GM12878 (cell line): ENCODE measurements around the gene PHKB. TPM values are rescaled to one million over a fixed set of nuclear protein-coding genes. Genes with fewer than 3 reads are reported as not detected.

Experiments used
- ATAC-seq: fragments of 200-7000 bp; cut with Tn5 transposase; 3 replicates; pipeline ENCODE4 v1.9.1; 2020; ENCODE audit warnings: mild to moderate bottlenecking, moderate library complexity
- BruUV-seq: library from RNA; stranded (reverse); fragments of 400-500 nt; replicated peaks from 2 replicates; lab custom pipeline; 2021; lab: Mats Ljungman, UMichigan
- CTCF ChIA-PET: fragments of 300-600 bp; sonication (Branson Sonifier 250); formaldehyde crosslinking; extraction: SDS; loops from one replicate; lab custom pipeline; 2021; ENCODE audit warnings: inconsistent platforms; lab: Yijun Ruan, JAX
- POLR2A ChIA-PET: fragments of 350-600 bp; formaldehyde crosslinking; extraction: SDS; loops from one replicate; lab custom pipeline; 2021; ENCODE audit warnings: inconsistent platforms; lab: Charles Lee
- RAD21 ChIA-PET: fragments of 300-600 bp; sonication (Branson Sonifier 250); formaldehyde crosslinking; loops from one replicate; lab custom pipeline; 2023; ENCODE audit warnings: antibody characterized with exemption; ENCODE audit not compliant: unreplicated experiment; lab: Charles Lee
- SMC1A ChIA-PET: fragments of 300-600 bp; sonication (Branson Sonifier 250); formaldehyde crosslinking; loops from one replicate; lab custom pipeline; 2023; ENCODE audit not compliant: unreplicated experiment, uncharacterized antibody; lab: Charles Lee
- DNase-seq: peaks from one replicate; pipeline ENCODE4 v3.0.0-alpha.2; 2011; ENCODE audit warnings: low read depth, low spot score
- FAIRE-seq: peaks from 3 replicates; lab custom pipeline; 2011; peaks lifted over from hg19 to GRCh38; lab: Jason Lieb, UNC
- H2AFZ ChIP-seq: 2 replicates; pipeline ENCODE4 v1.6.0; 2011; ENCODE audit warnings: low read depth, low read length, control low read depth; ENCODE audit not compliant: control insufficient read depth
- H3K27ac ChIP-seq: 2 replicates; pipeline ENCODE4 v1.5.1; 2011; ENCODE audit warnings: control low read depth; ENCODE audit not compliant: control insufficient read depth, insufficient read depth
- H3K27me3 ChIP-seq, 2 experiments: replicated peaks in 1 of 2; 2 replicates each; pipeline versions ENCODE4 v1.6.0 to v1.6.1; 2011; ENCODE audit warnings: low read length in 1 of 2; ENCODE audit not compliant: control insufficient read depth in 2 of 2, insufficient read depth in 2 of 2
- H3K36me3 ChIP-seq, 2 experiments: 2 replicates each; pipeline ENCODE4 v1.5.1; 2011; ENCODE audit warnings: low read length in 1 of 2; ENCODE audit not compliant: control insufficient read depth in 2 of 2, insufficient read depth in 2 of 2
- H3K4me1 ChIP-seq: 2 replicates; pipeline ENCODE4 v1.6.1; 2011; ENCODE audit warnings: mild to moderate bottlenecking, low read length, moderate library complexity, mixed read lengths; ENCODE audit not compliant: control insufficient read depth, insufficient read depth
- H3K4me2 ChIP-seq: 2 replicates; pipeline ENCODE4 v1.6.0; 2011; ENCODE audit warnings: control low read depth; ENCODE audit not compliant: control insufficient read depth, insufficient read depth
- H3K4me3 ChIP-seq: fragments of 200-600 bp; sonication (generic); 2 replicates; pipeline ENCODE4 v1.5.1; 2016
- H3K79me2 ChIP-seq: 2 replicates; pipeline ENCODE4 v1.6.0; 2011; ENCODE audit warnings: low read length; ENCODE audit not compliant: control insufficient read depth, insufficient read depth
- H3K9ac ChIP-seq: 2 replicates; pipeline ENCODE4 v1.8.0; 2011; ENCODE audit warnings: low read length, control low read depth, mixed read lengths; ENCODE audit not compliant: control insufficient read depth, insufficient read depth
- H3K9me3 ChIP-seq: replicated peaks from 3 replicates; pipeline ENCODE4 v1.5.1; 2011; ENCODE audit warnings: mild to moderate bottlenecking, low read length; ENCODE audit not compliant: control insufficient read depth, insufficient read depth
- H4K20me1 ChIP-seq: 2 replicates; pipeline ENCODE4 v1.6.0; 2011; ENCODE audit not compliant: control insufficient read depth, insufficient read depth
- BMI1 ChIP-seq: fragments of 450-650 bp; IDR thresholded peaks from 2 replicates; pipeline ENCODE4 v1.6.1; 2016; ENCODE audit warnings: mild to moderate bottlenecking, moderate library complexity, borderline replicate concordance
- DPF2 ChIP-seq: fragments of 450-650 bp; IDR thresholded peaks from 2 replicates; pipeline ENCODE4 v1.6.1; 2017; ENCODE audit warnings: mild to moderate bottlenecking
- EZH2 ChIP-seq: IDR thresholded peaks from 2 replicates; pipeline ENCODE4 v1.6.1; 2012; ENCODE audit warnings: low read depth, mild to moderate bottlenecking, control low read depth, inconsistent platforms, low read length, borderline replicate concordance; ENCODE audit not compliant: control insufficient read depth
- HCFC1 ChIP-seq: fragments of 150-350 bp; IDR thresholded peaks from 2 replicates; pipeline ENCODE4 v1.6.1; 2014; ENCODE audit warnings: low read length
- JUNB ChIP-seq: IDR thresholded peaks from 2 replicates; pipeline ENCODE4 v1.6.1; 2016; ENCODE audit warnings: antibody characterized with exemption, mild to moderate bottlenecking
- KLF5 ChIP-seq: fragments of 450-650 bp; IDR thresholded peaks from 2 replicates; pipeline ENCODE4 v1.6.1; 2014; ENCODE audit warnings: mild to moderate bottlenecking; ENCODE audit not compliant: partially characterized antibody
- POLR2AphosphoS2 ChIP-seq: IDR thresholded peaks from 2 replicates; pipeline ENCODE4 v1.6.1; 2011; ENCODE audit warnings: low read depth, mild to moderate bottlenecking, low read length, improper control_type of control experiment, moderate library complexity
- PRDM15 ChIP-seq: fragments of 450-650 bp; formaldehyde crosslinking; IDR thresholded peaks from 2 replicates; pipeline ENCODE4 v1.4.0; 2020; ENCODE audit warnings: mild to moderate bottlenecking, moderate library complexity
- SMAD5 ChIP-seq: IDR thresholded peaks from 2 replicates; pipeline ENCODE4 v1.6.1; 2016; ENCODE audit warnings: antibody characterized with exemption, low read depth
- SREBF1 ChIP-seq: IDR thresholded peaks from 2 replicates; pipeline ENCODE4 v1.6.1; 2012; ENCODE audit warnings: mild to moderate bottlenecking, low read length
- SREBF2 ChIP-seq: IDR thresholded peaks from 2 replicates; pipeline ENCODE4 v1.6.1; 2012; ENCODE audit warnings: mild to moderate bottlenecking, low read length
- WGBS: methylation state at CpG from one replicate; pipeline ENCODE4 v1.1.6; 2016; ENCODE audit warnings: low lambda C conversion rate; ENCODE audit not compliant: insufficient replicate concordance, insufficient coverage; ENCODE audit errors: missing lambda C conversion rate; 5-methylcytosine and 5-hydroxymethylcytosine counted together
- in situ Hi-C: fragments of 300-500 bp; cut with MboI; formaldehyde crosslinking; loops from 9 replicates; pipeline ENCODE4 v1.14.3; 2018; ENCODE audit warnings: mixed read lengths
- intact Hi-C: fragments of 100-400 bp; cut with micrococcal nuclease; formaldehyde crosslinking; loops from one replicate; pipeline ENCODE4 v1.14.2; 2022; ENCODE audit not compliant: unreplicated experiment
- polyA plus RNA-seq, 11 experiments: library from polyadenylated mRNA; depleted of rRNA in 4 of 11; unstranded in 6 of 11; stranded (reverse) in 5 of 11; fragments of >200 nt; fragmentation: Nextera tagmentation in 4 of 11; fragmentation: Illumina TruSeq in 1 of 11; extraction: Ambion mirVana in 4 of 11; extraction: Trizol in 1 of 11; gene quantifications; 1 replicate in 1 of 11; 2 replicates in 10 of 11; pipeline versions ENCODE4 v1.2.1 to v1.2.3, GENCODE V29; 2011 to 2016; ENCODE audit warnings: inconsistent platforms in 2 of 11, missing spikeins in 2 of 11, low read depth in 1 of 11
- total RNA-seq, 4 experiments: library from RNA; depleted of rRNA in 3 of 4; stranded (reverse); fragments of >200 nt in 3 of 4; fragmentation: Illumina TruSeq in 1 of 4; extraction: Trizol in 1 of 4; gene quantifications; 2 replicates each; pipeline versions ENCODE4 v1.2.1 to v1.2.3, GENCODE V29; 2013 to 2021
- TF ChIP-seq, protein P1 (sequence below): IDR thresholded peaks from 2 replicates; pipeline ENCODE4 v1.6.1; 2012; ENCODE audit warnings: low read depth, low read length, improper control_type of control experiment
- TF ChIP-seq, protein P2 (sequence below): IDR thresholded peaks from 2 replicates; pipeline ENCODE4 v1.6.1; 2011; ENCODE audit warnings: mild to moderate bottlenecking, low read depth, low read length, moderate library complexity; ENCODE audit not compliant: insufficient replicate concordance
- TF ChIP-seq, protein P3 (sequence below): IDR thresholded peaks from 2 replicates; pipeline ENCODE4 v1.6.1; 2012; ENCODE audit warnings: low read depth, low read length, improper control_type of control experiment
- TF ChIP-seq, protein P4 (sequence below): fragments of 450-650 bp; IDR thresholded peaks from 2 replicates; pipeline ENCODE4 v1.6.1; 2017; ENCODE audit warnings: mild to moderate bottlenecking

Gene PHKB
- total and polyA plus RNA-seq, 10 of the 15 experiments (the other 5 are each of a cell fraction or from before 2014, with no cell fraction given), result 14.2 to 65.6 (median 37.0) TPM

DNA sequence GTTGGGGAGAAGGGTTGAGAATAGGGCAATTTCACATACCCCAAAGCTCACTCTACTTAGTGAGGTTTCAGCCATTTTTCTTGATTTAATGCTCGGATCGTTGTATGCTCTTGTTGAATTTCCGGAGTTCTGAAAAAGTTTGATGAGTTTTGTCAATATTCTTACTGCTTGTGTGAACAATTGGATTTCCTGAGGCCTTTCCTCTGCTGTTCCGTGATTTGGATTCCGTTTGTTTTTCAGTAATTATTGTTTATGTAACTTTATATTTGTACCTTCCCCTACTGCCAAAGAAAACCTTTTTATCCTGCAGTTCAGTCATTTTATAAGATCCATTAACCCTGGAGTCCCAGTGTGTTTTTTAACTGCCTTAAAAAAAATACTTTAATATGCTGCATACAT lies 62.9 kb downstream of the PHKB start:
- 97% methylated on average over 5 of the region's 5 CpGs for WGBS
- H3K4me2 ChIP-seq, result no peak overlapping the region
- no peak overlapping the region for H3K4me3 ChIP-seq
- SMC1A ChIA-PET, result interaction anchor here (0.6 to 2.7 kb wide), 31 partner anchors 9 to 393 kb away, joined by 3 to 45 read pairs (median 4); partner anchors contain the start of genes ITFG1, NETO2 and PHKB
- no peak overlapping the region for H3K9ac ChIP-seq
- in situ Hi-C loops, result no loop called here
- POLR2A ChIA-PET, result interaction anchor here (1.0 to 1.5 kb wide), 6 partner anchors 30 to 208 kb away, joined by 3 to 7 read pairs (median 4); partner anchors contain the start of genes ITFG1 and PHKB
- no peaks in the 10 kb centered on the region for H3K79me2 ChIP-seq
- no peak for FAIRE-seq
- intact Hi-C loops, result loop anchor here (5.0 kb wide), 1 partner anchor 48 kb away; no protein-coding TSS in a partner anchor
- no peaks in the 10 kb centered on the region; the same call in 1 of the 3 replicates for H3K9me3 ChIP-seq
- no peaks in the 10 kb centered on the region for H3K27me3 ChIP-seq
- no peak for ATAC-seq
- DNase-seq, result no peak
- CTCF ChIA-PET, result interaction anchor here (0.8 to 1.4 kb wide), 10 partner anchors 11 to 382 kb away, joined by 3 to 7 read pairs (median 3); no protein-coding TSS in a partner anchor
- RAD21 ChIA-PET, result interaction anchor here (0.9 to 2.6 kb wide), 21 partner anchors 10 to 382 kb away, joined by 3 to 46 read pairs (median 4); partner anchors contain the start of genes ITFG1, NETO2 and PHKB
- no peak overlapping the region for H2AFZ ChIP-seq
- H3K36me3 ChIP-seq, result peaks cover 0 to 11% of the 10 kb centered on the region in 2 experiments; a peak in 3 of 4 replicates
- H3K4me1 ChIP-seq, result peaks cover 6% of the 10 kb centered on the region; the same call in 1 of the 2 replicates
- no peaks in the 10 kb centered on the region for H4K20me1 ChIP-seq
- BruUV-seq, result no TSS peak
- peak overlapping the region; percentile 26 for H3K27ac ChIP-seq
- TF ChIP-seq SREBF2 (no peak), PRDM15 (no peak), KLF5 (no peak), SMAD5 (no peak), EZH2 (no peak), POLR2AphosphoS2 (no peak), SREBF1 (no peak), DPF2 (no peak), HCFC1 (no peak), BMI1 (no peak), JUNB (no peak)
- TF ChIP-seq, protein P1, sequence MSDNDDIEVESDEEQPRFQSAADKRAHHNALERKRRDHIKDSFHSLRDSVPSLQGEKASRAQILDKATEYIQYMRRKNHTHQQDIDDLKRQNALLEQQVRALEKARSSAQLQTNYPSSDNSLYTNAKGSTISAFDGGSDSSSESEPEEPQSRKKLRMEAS, result no peak
- TF ChIP-seq, protein P2, sequence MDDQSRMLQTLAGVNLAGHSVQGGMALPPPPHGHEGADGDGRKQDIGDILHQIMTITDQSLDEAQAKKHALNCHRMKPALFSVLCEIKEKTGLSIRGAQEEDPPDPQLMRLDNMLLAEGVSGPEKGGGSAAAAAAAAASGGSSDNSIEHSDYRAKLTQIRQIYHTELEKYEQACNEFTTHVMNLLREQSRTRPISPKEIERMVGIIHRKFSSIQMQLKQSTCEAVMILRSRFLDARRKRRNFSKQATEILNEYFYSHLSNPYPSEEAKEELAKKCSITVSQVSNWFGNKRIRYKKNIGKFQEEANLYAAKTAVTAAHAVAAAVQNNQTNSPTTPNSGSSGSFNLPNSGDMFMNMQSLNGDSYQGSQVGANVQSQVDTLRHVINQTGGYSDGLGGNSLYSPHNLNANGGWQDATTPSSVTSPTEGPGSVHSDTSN, result no peak
- TF ChIP-seq, protein P3, sequence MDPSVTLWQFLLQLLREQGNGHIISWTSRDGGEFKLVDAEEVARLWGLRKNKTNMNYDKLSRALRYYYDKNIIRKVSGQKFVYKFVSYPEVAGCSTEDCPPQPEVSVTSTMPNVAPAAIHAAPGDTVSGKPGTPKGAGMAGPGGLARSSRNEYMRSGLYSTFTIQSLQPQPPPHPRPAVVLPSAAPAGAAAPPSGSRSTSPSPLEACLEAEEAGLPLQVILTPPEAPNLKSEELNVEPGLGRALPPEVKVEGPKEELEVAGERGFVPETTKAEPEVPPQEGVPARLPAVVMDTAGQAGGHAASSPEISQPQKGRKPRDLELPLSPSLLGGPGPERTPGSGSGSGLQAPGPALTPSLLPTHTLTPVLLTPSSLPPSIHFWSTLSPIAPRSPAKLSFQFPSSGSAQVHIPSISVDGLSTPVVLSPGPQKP, result no peak
- TF ChIP-seq, protein P4, sequence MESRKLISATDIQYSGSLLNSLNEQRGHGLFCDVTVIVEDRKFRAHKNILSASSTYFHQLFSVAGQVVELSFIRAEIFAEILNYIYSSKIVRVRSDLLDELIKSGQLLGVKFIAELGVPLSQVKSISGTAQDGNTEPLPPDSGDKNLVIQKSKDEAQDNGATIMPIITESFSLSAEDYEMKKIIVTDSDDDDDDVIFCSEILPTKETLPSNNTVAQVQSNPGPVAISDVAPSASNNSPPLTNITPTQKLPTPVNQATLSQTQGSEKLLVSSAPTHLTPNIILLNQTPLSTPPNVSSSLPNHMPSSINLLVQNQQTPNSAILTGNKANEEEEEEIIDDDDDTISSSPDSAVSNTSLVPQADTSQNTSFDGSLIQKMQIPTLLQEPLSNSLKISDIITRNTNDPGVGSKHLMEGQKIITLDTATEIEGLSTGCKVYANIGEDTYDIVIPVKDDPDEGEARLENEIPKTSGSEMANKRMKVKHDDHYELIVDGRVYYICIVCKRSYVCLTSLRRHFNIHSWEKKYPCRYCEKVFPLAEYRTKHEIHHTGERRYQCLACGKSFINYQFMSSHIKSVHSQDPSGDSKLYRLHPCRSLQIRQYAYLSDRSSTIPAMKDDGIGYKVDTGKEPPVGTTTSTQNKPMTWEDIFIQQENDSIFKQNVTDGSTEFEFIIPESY, result no peak
